Neutrophil (primary cell): ENCODE data around the gene VDR.

Experiments used
- H3K27ac ChIP-seq: fragments of 200-600 bp; sonication (generic); 2 replicates; pipeline ENCODE4 v1.5.1; 2016; ENCODE audit warnings: mild to moderate bottlenecking, moderate library complexity
- H3K27me3 ChIP-seq: fragments of 200-600 bp; sonication (generic); 2 replicates; pipeline ENCODE4 v1.6.0; 2016; ENCODE audit warnings: mild to moderate bottlenecking
- H3K36me3 ChIP-seq: fragments of 200-600 bp; sonication (generic); 2 replicates; pipeline ENCODE4 v1.5.1; 2017
- H3K4me1 ChIP-seq, 2 experiments: fragments of 200-600 bp in 1 of 2; sonication (generic) in 1 of 2; 1 replicate in 1 of 2; 2 replicates in 1 of 2; pipeline versions ENCODE4 v1.5.1 to v1.6.1; 2013 to 2016; ENCODE audit warnings: low read depth in 1 of 2, low read length in 1 of 2, mild to moderate bottlenecking in 1 of 2, moderate library complexity in 1 of 2; ENCODE audit not compliant: control insufficient read depth in 1 of 2, insufficient read depth in 1 of 2
- H3K4me3 ChIP-seq, 2 experiments: fragments of 200-600 bp in 1 of 2; sonication (generic) in 1 of 2; 1 replicate in 1 of 2; 2 replicates in 1 of 2; pipeline ENCODE4 v1.5.1; 2013 to 2016; ENCODE audit warnings: low read depth in 1 of 2, low read length in 1 of 2, mild to moderate bottlenecking in 1 of 2, moderate library complexity in 1 of 2
- H3K9me3 ChIP-seq: fragments of 200-600 bp; sonication (generic); 2 replicates; pipeline ENCODE4 v1.5.1; 2016
- CTCF ChIP-seq: fragments of 200-600 bp; sonication (generic); IDR thresholded peaks from 2 replicates; pipeline ENCODE4 v1.5.1; 2016; ENCODE audit warnings: antibody characterized with exemption

VDR gene

DNA sequence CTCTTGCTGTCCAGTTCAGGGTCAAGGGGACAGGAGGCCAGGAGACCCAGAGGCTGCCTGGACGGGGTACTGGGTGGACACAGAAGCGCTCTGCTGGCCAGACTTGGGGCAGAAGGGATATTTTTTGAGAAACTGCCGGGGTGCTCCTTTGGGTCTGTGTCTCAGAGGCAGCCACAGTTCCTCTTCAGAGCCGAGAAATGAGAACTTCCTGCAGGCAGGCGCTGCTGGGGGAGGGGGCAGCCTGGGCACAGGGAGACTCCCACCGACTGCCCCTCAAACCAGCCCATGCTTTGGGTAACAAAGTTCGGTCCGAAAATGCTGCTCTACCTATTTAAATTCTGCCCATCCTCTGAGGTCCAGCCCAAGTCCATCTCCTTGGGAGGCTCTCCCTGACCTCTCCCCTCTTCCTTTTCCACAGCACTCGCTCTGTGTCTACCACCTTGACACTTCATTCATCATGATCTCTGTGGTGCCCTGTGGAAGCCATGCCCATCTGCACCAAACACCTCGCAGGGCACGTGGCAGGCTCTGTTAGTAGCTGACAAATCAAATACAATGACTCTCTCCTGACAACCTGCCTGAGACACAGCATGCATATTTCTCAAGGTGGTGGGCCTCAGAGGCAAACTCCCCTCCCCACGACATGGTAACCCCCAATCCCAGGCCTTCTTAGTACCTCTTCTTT lies 101.5 kb downstream of the VDR start:
- peak overlapping the region; percentile 31 to 47 for H3K4me3 ChIP-seq
- H3K4me1 ChIP-seq = peaks cover 59 to 82% of the 10 kb centered on the region in 2 experiments
- H3K9me3 ChIP-seq = no peaks in the 10 kb centered on the region
- peak; percentile 4 for TF ChIP-seq CTCF
- H3K27me3 ChIP-seq = no peaks in the 10 kb centered on the region
- peaks cover 21% of the 10 kb centered on the region for H3K36me3 ChIP-seq
- peak overlapping the region; percentile 84 for H3K27ac ChIP-seq

DNA sequence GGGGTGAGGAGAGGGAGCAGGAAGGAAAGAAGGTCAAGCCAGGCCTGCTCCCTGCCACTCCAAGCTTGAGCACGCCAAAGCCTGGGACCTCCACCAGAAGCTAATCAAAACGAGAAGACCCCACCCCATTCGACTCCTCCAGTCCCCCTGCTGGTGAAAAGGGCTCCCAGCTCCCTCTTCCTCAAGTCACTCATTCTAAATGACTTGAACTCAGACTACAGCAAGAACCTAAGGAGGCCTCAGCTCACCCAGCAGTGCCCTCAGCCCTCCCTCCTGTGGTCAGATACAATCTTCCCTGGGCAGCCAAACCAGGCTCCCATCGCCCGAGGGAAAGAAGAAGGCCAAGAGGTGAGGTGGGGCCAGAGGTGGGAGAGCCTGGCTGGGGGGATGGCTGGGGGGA lies 102.5 kb downstream of the VDR start:
- TF ChIP-seq CTCF = no peak
- peak overlapping the region; percentile 84 for H3K27ac ChIP-seq
- no peaks in the 10 kb centered on the region for H3K27me3 ChIP-seq
- peaks cover 49 to 71% of the 10 kb centered on the region in 2 experiments for H3K4me1 ChIP-seq
- no peaks in the 10 kb centered on the region for H3K9me3 ChIP-seq
- peaks cover 31% of the 10 kb centered on the region for H3K36me3 ChIP-seq
- peak overlapping the region; percentile 31 to 47 for H3K4me3 ChIP-seq

DNA sequence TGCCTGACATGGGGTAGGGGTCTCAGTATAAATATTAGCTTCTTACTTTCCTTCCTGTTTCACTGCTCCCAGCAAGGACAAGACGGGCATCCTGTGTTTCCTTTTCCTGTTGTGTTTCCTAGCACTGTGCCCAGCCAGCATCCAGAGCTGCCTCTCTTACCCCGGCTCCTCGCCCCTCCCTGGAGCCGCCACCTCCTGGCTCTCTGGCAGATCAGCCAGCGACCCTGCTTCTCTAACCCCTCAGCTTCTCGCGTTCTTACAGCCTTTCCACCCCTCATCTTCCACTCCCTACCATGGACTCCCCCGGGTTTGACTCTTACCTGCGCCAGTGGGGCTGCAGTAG lies 102.9 kb downstream of the VDR start:
- H3K4me1 ChIP-seq = peaks cover 45 to 67% of the 10 kb centered on the region in 2 experiments

DNA sequence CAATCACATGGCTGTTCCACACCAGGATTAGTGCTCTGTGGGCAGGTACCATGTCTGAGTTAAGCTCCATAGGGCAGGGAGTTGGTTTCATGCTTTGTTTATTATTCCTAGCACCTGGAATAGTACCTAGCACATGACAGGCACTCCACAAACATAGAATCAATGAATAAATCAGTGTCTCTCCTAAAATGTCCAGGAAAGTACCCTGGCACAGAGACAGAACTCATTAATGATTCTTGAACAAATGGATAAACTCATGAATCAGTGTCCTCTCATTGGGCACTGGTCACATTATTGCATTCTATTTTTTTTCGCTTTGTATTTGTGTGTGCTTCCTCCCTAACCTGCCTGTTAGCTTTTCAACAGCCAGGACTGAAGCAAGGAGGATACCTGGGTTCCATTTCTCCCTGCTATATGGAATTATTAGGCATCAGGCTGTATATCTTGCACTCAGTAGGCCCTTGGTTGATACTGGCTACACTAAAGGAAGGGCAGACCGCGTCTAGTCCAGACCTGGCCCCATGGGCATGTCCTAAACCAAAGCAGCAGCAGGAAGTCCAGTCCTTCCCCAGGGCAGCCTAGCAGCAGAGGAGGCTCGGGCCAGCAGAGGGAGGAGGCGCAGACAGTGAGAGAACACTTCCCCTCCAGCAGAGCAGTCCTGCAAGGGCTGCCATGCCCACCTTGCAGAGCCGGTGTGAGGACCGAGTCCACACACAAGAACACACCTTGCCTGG lies 103.5 kb downstream of the VDR start:
- peaks cover 44 to 62% of the 10 kb centered on the region in 2 experiments for H3K4me1 ChIP-seq
- H3K4me3 ChIP-seq = peak overlapping the region; percentile 31 to 47
- H3K36me3 ChIP-seq = peaks cover 41% of the 10 kb centered on the region
- no peak for TF ChIP-seq CTCF
- H3K27me3 ChIP-seq = no peaks in the 10 kb centered on the region
- peak overlapping the region; percentile 84 for H3K27ac ChIP-seq
- no peaks in the 10 kb centered on the region for H3K9me3 ChIP-seq

More for the DNA sequence above, 102.9 kb downstream of the VDR start:
- Histone ChIP-seq H3K36me3 (peaks cover 36% of the 10 kb centered on the region), H3K27ac (peak overlapping the region; percentile 84), H3K9me3 (no peaks in the 10 kb centered on the region), H3K27me3 (no peaks in the 10 kb centered on the region), H3K4me3 (peak overlapping the region; percentile 31 to 47)
- TF ChIP-seq CTCF = no peak

- Histone ChIP-seq H3K9me3 (no peaks in the 10 kb centered on the region), H3K36me3 (peaks cover 49% of the 10 kb centered on the region), H3K27me3 (no peaks in the 10 kb centered on the region), H3K4me3 (no peak overlapping the region), H3K4me1 (peaks cover 44 to 54% of the 10 kb centered on the region in 2 experiments), H3K27ac (no peak overlapping the region)
- no peak for TF ChIP-seq CTCF
Observed at GRCh38 chr12:47800582-47800981, 104.2 kb downstream of the VDR start.
